Measurements from ENCODE around the gene ERC1. TPM values are rescaled to one million over a fixed set of nuclear protein-coding genes. Genes with fewer than 3 reads are reported as not detected.

ERC1 gene
- total and polyA plus RNA-seq, 4 donors, result 7.4 to 78.2 (median 39.8) TPM

DNA sequence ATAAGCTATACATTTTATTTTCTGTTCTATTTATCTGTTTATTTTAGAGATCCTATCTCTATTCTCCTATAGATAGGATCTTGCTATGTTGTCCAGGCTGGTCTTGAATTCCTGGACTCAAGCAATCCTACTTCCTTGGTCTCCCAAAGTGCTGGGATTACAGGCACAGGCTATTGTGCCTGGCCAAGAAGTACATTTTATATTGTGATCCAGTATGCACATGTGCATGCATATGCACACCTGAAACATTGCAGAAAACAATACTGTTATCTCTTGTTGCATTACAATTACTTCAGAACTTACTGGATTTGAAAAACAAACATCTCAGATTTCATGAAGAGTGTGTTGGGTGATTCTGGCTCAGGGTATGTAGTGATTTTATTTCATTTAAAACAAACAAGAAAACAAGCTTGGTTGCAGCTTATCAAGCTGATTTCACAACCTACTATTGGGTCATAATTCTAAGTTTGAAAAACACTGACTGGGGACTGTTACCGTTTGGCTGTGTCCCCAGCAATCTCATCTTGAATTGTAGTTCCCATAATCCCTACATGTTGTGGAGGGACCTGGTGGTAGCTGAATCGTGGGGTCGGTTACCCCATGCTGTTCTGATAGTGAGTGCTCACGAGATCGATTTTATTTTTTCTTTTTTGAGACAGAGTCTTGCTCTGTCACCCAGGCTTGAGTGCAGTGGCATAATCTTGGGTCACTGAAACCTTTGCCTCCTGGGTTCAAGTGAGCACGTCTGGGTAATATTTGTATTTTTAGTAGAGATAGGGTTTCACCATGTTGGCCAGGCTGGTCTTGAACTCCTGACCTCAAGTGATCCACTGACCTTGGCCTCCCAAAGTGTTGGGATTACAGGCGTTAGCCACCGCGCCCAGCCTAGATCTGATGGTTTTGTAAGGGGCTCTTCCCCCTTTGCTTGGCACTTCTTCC, 31.3 kb downstream of the ERC1 start:
- WGBS, 2 donors, result 93 to 95% methylated on average over 9 of the region's 9 CpGs
- no peak overlapping the region for H3K9ac ChIP-seq (ENCODE audit: insufficient read depth in 1 of 2, low read length in 2 of 2)

DNA sequence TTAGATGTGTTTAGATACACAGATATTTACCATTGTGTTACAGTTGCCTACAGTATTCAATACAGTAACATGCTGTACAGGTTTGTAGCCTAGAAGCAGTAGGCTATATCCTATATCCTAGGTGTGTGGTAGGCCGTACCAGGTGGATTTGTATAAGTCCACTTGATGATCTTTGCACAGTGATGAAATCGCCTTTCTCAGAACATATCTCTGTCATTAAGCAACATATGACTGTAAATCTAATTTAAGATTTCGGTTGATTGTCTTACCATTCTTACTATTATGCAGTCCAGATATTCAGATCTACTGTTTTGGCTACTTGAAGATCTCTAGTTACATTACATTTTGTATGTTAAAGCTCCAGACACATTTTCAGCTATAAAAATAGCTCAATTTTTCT, 39.8 kb downstream of the ERC1 start:
- no peak for DNase-seq
- Histone ChIP-seq H3K9ac (ENCODE audit: insufficient read depth in 1 of 2, low read length in 2 of 2) (no peak overlapping the region), H3K4me3 (no peak overlapping the region), H3K36me3 (ENCODE audit: control insufficient read depth in 4 of 4, insufficient read depth in 4 of 4, low read length in 4 of 4) (peaks cover 7 to 14% (median 9%) of the 10 kb centered on the region in 4 donors), H3K9me3 (ENCODE audit: control insufficient read depth in 4 of 4, insufficient read depth in 3 of 4, low read length in 3 of 4) (no peaks in the 10 kb centered on the region), H3K27me3 (ENCODE audit: control insufficient read depth in 3 of 3, insufficient read depth in 3 of 3, low read length in 2 of 3) (no peaks in the 10 kb centered on the region), H3K4me1 (ENCODE audit: control insufficient read depth in 5 of 5, insufficient read depth in 5 of 5, low read length in 5 of 5) (no peaks in the 10 kb centered on the region), H3K27ac (ENCODE audit: low read depth in 1 of 2, low read length in 1 of 2) (no peak overlapping the region)
- no peak for ATAC-seq (ENCODE audit: insufficient read depth, low FRiP score)
- no peak for TF ChIP-seq CTCF (IDR thresholded peaks at IDR 0.05; ENCODE audit: control extremely low read depth, extremely low read depth)
- 81 to 95% methylated on average over 3 of the region's 3 CpGs for WGBS, 2 donors

More for the DNA sequence above, 31.3 kb downstream of the ERC1 start:
- no peak for TF ChIP-seq CTCF (IDR thresholded peaks at IDR 0.05; ENCODE audit: control extremely low read depth, extremely low read depth)
- H3K36me3 ChIP-seq (ENCODE audit: control insufficient read depth in 4 of 4, insufficient read depth in 4 of 4, low read length in 4 of 4), result peaks cover 0 to 4% (median 1%) of the 10 kb centered on the region in 4 donors
- DNase-seq (no peak), ATAC-seq (ENCODE audit: insufficient read depth, low FRiP score) (no peak)
- no peaks in the 10 kb centered on the region for H3K27me3 ChIP-seq (ENCODE audit: control insufficient read depth in 3 of 3, insufficient read depth in 3 of 3, low read length in 2 of 3)
- no peak overlapping the region for H3K27ac ChIP-seq (ENCODE audit: low read depth in 1 of 2, low read length in 1 of 2)
- H3K4me3 ChIP-seq, result no peak overlapping the region
- H3K9me3 ChIP-seq (ENCODE audit: control insufficient read depth in 4 of 4, insufficient read depth in 3 of 4, low read length in 3 of 4), result no peaks in the 10 kb centered on the region
- peaks cover 0 to 8% (median 0%) of the 10 kb centered on the region in 5 donors for H3K4me1 ChIP-seq (ENCODE audit: control insufficient read depth in 5 of 5, insufficient read depth in 5 of 5, low read length in 5 of 5)

DNA sequence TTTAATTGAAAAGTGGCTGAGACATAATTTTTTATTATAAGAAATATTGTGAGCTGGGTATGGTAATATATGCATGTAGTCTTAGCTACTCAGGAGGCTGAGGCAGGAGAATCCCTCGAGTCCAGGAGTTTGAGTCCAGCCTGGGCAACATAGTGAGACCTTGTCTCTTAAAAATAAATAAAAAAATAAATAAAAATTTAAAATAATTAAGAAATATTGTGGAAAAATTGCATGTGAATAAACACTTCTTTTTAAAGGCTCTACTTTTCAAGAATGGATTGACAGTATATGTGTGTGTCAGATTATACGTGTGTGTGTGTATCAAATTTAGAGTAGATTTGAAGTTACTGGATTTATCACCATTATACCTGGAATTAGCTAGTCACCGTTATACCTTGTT, 43.2 kb downstream of the ERC1 start:
- no peak for TF ChIP-seq CTCF (IDR thresholded peaks at IDR 0.05; ENCODE audit: control extremely low read depth, extremely low read depth)
- Histone ChIP-seq H3K9ac (ENCODE audit: insufficient read depth in 1 of 2, low read length in 2 of 2) (no peak overlapping the region), H3K36me3 (ENCODE audit: control insufficient read depth in 4 of 4, insufficient read depth in 4 of 4, low read length in 4 of 4) (peaks cover 2 to 6% (median 4%) of the 10 kb centered on the region in 4 donors), H3K9me3 (ENCODE audit: control insufficient read depth in 4 of 4, insufficient read depth in 3 of 4, low read length in 3 of 4) (no peaks in the 10 kb centered on the region), H3K27ac (ENCODE audit: low read depth in 1 of 2, low read length in 1 of 2) (no peak overlapping the region), H3K27me3 (ENCODE audit: control insufficient read depth in 3 of 3, insufficient read depth in 3 of 3, low read length in 2 of 3) (no peaks in the 10 kb centered on the region), H3K4me1 (ENCODE audit: control insufficient read depth in 5 of 5, insufficient read depth in 5 of 5, low read length in 5 of 5) (no peaks in the 10 kb centered on the region), H3K4me3 (no peak overlapping the region)
- DNase-seq (no peak), ATAC-seq (ENCODE audit: insufficient read depth, low FRiP score) (no peak)
- 96 to 97% methylated on average over 3 of the region's 3 CpGs for WGBS, 2 donors

Data from lung (tissue), 12 donors.